Peyer's patch (tissue), 4 donors: ENCODE data around the gene CALY. TPM values are rescaled to one million over a fixed set of nuclear protein-coding genes. Genes with fewer than 3 reads are reported as not detected.

Experiments used
- DNase-seq, 3 donors: peaks; one replicate each; pipeline ENCODE4 v3.0.0-alpha.2; 2017 to 2019
- H3K27ac ChIP-seq, 4 donors: fragments of 200-600 bp; sonication (generic); one replicate each; pipeline ENCODE4 v1.5.1; 2016 to 2019
- H3K27me3 ChIP-seq, 2 donors: fragments of 200-600 bp; sonication (generic); one replicate each; pipeline ENCODE4 v1.5.1; 2019
- H3K36me3 ChIP-seq, 3 donors: fragments of 200-600 bp; sonication (generic); one replicate each; pipeline ENCODE4 v1.5.1; 2016 to 2019
- H3K4me1 ChIP-seq, 4 donors: fragments of 200-600 bp; sonication (generic); one replicate each; pipeline ENCODE4 v1.5.1; 2016 to 2019
- H3K4me3 ChIP-seq, 4 donors: fragments of 200-600 bp; sonication (generic); 1 replicate in 3 of 4; 2 replicates in 1 of 4; pipeline ENCODE4 v1.5.1; 2016 to 2019; ENCODE audit warnings: mild to moderate bottlenecking in 1 of 4
- H3K9me3 ChIP-seq, 4 donors: fragments of 200-600 bp; sonication (generic); one replicate each; pipeline ENCODE4 v1.5.1; 2016 to 2019; ENCODE audit warnings: mild to moderate bottlenecking in 1 of 4
- POLR2A ChIP-seq, 2 donors: fragments of 450-650 bp; IDR thresholded peaks; one replicate each; pipeline ENCODE4 v1.5.1; 2017; ENCODE audit warnings: antibody characterized with exemption in 2 of 2, mild to moderate bottlenecking in 2 of 2, moderate library complexity in 2 of 2
- total RNA-seq, 4 donors: library from RNA; depleted of rRNA; stranded (reverse); fragments of >200 nt; gene quantifications; one replicate each; pipeline ENCODE4 v1.1.0, GENCODE V29; 2016
- TF ChIP-seq, protein P1 (sequence below), 6 experiments: fragments of 450-650 bp in 4 of 6; fragments of 200-600 bp in 2 of 6; sonication (generic) in 1 of 6; IDR thresholded peaks; one replicate each; pipeline ENCODE4 v1.5.1; 2017 to 2019; ENCODE audit warnings: antibody characterized with exemption in 6 of 6, mild to moderate bottlenecking in 3 of 6, moderate library complexity in 1 of 6

CALY gene
- total RNA-seq, 4 donors from 2014 or later, result 0.88 to 1.6 (median 1.5) TPM; not detected in 1

DNA sequence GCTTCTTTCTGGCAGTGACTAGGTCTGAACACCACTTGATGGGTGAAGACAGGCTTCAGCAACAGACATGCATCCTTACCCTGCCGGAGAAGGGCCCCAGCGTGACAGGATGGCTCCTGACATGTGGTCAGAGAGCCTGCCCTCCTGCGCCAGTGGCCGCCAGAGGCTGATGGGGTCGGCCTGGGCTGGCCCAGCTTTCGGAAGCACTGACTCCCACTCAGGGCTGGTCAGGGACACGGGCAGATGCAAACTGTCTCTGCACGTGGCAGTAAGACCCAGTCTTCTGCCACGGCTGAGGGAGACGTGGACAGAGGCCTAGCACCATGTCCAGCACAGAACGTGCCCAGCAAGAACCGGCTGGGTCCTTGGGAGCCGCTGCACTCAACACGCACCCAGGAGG is 38.2 kb downstream of the CALY start:
- peaks cover 0 to 90% (median 0%) of the 10 kb centered on the region in 3 donors for H3K36me3 ChIP-seq
- no peak for TF ChIP-seq POLR2A (IDR thresholded peaks at IDR 0.05)
- TF ChIP-seq, protein P1, sequence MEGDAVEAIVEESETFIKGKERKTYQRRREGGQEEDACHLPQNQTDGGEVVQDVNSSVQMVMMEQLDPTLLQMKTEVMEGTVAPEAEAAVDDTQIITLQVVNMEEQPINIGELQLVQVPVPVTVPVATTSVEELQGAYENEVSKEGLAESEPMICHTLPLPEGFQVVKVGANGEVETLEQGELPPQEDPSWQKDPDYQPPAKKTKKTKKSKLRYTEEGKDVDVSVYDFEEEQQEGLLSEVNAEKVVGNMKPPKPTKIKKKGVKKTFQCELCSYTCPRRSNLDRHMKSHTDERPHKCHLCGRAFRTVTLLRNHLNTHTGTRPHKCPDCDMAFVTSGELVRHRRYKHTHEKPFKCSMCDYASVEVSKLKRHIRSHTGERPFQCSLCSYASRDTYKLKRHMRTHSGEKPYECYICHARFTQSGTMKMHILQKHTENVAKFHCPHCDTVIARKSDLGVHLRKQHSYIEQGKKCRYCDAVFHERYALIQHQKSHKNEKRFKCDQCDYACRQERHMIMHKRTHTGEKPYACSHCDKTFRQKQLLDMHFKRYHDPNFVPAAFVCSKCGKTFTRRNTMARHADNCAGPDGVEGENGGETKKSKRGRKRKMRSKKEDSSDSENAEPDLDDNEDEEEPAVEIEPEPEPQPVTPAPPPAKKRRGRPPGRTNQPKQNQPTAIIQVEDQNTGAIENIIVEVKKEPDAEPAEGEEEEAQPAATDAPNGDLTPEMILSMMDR (IDR thresholded peaks at IDR 0.05), result no peak
- DNase-seq, result no peak
- H3K4me1 ChIP-seq, result no peaks in the 10 kb centered on the region
- H3K9me3 ChIP-seq, result no peaks in the 10 kb centered on the region
- H3K4me3 ChIP-seq, result no peak overlapping the region
- no peaks in the 10 kb centered on the region for H3K27me3 ChIP-seq
- no peak overlapping the region for H3K27ac ChIP-seq

DNA sequence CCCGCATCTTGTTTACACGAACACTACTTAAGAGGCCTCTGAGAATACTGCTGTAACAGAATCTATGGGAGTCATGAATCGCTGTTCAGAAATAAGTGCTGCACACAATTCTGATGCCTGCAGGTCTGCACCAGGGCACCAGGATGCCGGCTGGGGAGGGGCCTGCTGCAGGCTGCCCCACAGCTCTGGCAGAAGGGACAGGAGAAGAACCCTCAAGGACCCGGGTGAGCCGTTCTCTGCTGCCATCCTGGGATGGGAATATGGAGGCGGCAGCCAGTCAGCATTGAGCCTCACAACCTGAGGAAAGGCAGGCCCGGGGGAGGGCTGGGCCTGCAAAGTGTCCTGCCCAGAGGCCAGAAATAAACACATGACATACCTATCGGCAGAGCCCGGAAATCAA is 39.2 kb downstream of the CALY start:
- DNase-seq, result no peak
- no peak for TF ChIP-seq POLR2A (IDR thresholded peaks at IDR 0.05)
- TF ChIP-seq, protein P1 (IDR thresholded peaks at IDR 0.05), result no peak
- no peak overlapping the region for H3K4me3 ChIP-seq
- no peaks in the 10 kb centered on the region for H3K9me3 ChIP-seq
- H3K27ac ChIP-seq, result no peak overlapping the region
- H3K4me1 ChIP-seq, result no peaks in the 10 kb centered on the region
- H3K36me3 ChIP-seq, result peaks cover 0 to 97% (median 0%) of the 10 kb centered on the region in 3 donors
- H3K27me3 ChIP-seq, result no peaks in the 10 kb centered on the region

GRCh38 chr10:133295426-133296320 is 41.0 kb downstream of the CALY start:
- peaks cover 0 to 89% (median 0%) of the 10 kb centered on the region in 3 donors for H3K36me3 ChIP-seq
- TF ChIP-seq, protein P1 (IDR thresholded peaks at IDR 0.05), result no peak
- no peak for TF ChIP-seq POLR2A (IDR thresholded peaks at IDR 0.05)

DNA sequence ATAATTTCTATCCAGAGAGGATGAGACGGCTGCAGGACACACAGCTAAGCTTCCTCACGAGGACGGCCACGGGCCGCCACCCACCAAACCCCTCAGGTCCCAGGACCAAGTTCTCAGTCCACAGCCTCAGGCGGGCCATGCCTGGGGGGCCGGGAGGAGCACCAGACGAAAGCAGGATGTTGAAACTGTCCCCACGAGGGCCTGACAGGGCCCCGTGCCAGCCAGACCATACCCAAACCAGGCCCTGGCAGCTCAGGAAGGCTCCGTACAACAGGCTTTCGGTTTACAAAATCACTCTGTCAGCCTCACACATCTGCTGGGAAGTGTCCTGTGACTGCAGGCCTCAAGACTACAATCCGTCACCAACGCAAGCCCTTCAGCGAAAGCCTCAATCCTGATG is 42.5 kb downstream of the CALY start:
- Histone ChIP-seq H3K36me3 (peaks cover 0 to 89% (median 0%) of the 10 kb centered on the region in 3 donors), H3K9me3 (no peaks in the 10 kb centered on the region), H3K4me1 (no peaks in the 10 kb centered on the region), H3K4me3 (no peak overlapping the region), H3K27ac (no peak overlapping the region), H3K27me3 (no peaks in the 10 kb centered on the region)
- no peak for DNase-seq
- TF ChIP-seq, protein P1 (IDR thresholded peaks at IDR 0.05), result no peak
- TF ChIP-seq POLR2A (IDR thresholded peaks at IDR 0.05), result no peak

More at GRCh38 chr10:133295426-133296320, 41.0 kb downstream of the CALY start:
- no peaks in the 10 kb centered on the region for H3K27me3 ChIP-seq
- no peak for DNase-seq
- no peaks in the 10 kb centered on the region for H3K4me1 ChIP-seq
- no peaks in the 10 kb centered on the region for H3K9me3 ChIP-seq
- H3K27ac ChIP-seq, result no peak overlapping the region
- no peak overlapping the region for H3K4me3 ChIP-seq

DNA sequence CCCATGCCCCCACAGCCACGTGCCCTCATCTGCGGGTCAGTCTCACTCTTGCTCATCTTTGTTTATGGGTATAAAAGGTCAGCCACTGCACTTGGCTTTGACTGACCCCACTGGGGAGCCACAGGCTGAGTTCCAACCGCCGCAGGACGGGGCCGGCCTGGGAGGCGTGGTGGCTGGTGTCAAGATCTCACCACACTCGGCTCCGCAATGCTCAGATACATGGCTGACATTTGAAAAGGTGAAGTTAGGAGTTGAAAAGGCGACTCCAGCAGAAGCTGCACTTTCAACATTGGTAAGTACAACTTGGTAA is 42.9 kb downstream of the CALY start:
- H3K27ac ChIP-seq, result no peak overlapping the region
- no peak overlapping the region for H3K4me3 ChIP-seq
- no peaks in the 10 kb centered on the region for H3K9me3 ChIP-seq
- no peaks in the 10 kb centered on the region for H3K27me3 ChIP-seq
- peaks cover 0 to 89% (median 0%) of the 10 kb centered on the region in 3 donors for H3K36me3 ChIP-seq
- no peak for DNase-seq
- H3K4me1 ChIP-seq, result no peaks in the 10 kb centered on the region
- TF ChIP-seq POLR2A (IDR thresholded peaks at IDR 0.05), result no peak
- TF ChIP-seq, protein P1 (IDR thresholded peaks at IDR 0.05), result no peak
